GM12801 (cell line): ENCODE data around the gene ZNF462.

Source experiments
- CTCF ChIP-seq: IDR thresholded peaks from one replicate; pipeline ENCODE4 v1.5.1; 2011; ENCODE audit warnings: control low read depth; ENCODE audit not compliant: insufficient read length; ENCODE audit errors: extremely low read depth

Gene ZNF462

GRCh38 chr9:106981396-106982287 lies 118.7 kb downstream of the ZNF462 start:
- no peak for TF ChIP-seq CTCF

GRCh38 chr9:106982636-106983035 lies 119.7 kb downstream of the ZNF462 start:
- TF ChIP-seq CTCF: no peak

GRCh38 chr9:106983346-106983745 lies 120.4 kb downstream of the ZNF462 start:
- no peak for TF ChIP-seq CTCF

- TF ChIP-seq CTCF: no peak
These were observed 129.2 kb downstream of the ZNF462 start for GRCh38 chr9:106992186-106992585.

- TF ChIP-seq CTCF: no peak
These were observed 130.6 kb downstream of the ZNF462 start for GRCh38 chr9:106993603-106994002.

GRCh38 chr9:106994463-106994862 lies 131.5 kb downstream of the ZNF462 start:
- no peak for TF ChIP-seq CTCF

GRCh38 chr9:107000218-107000617 lies 137.3 kb downstream of the ZNF462 start:
- TF ChIP-seq CTCF: no peak
